ENCODE results near the gene APLN.
A peak's percentile ranks its signal among the peaks of the same experiment; 100 is the strongest.

DNA sequence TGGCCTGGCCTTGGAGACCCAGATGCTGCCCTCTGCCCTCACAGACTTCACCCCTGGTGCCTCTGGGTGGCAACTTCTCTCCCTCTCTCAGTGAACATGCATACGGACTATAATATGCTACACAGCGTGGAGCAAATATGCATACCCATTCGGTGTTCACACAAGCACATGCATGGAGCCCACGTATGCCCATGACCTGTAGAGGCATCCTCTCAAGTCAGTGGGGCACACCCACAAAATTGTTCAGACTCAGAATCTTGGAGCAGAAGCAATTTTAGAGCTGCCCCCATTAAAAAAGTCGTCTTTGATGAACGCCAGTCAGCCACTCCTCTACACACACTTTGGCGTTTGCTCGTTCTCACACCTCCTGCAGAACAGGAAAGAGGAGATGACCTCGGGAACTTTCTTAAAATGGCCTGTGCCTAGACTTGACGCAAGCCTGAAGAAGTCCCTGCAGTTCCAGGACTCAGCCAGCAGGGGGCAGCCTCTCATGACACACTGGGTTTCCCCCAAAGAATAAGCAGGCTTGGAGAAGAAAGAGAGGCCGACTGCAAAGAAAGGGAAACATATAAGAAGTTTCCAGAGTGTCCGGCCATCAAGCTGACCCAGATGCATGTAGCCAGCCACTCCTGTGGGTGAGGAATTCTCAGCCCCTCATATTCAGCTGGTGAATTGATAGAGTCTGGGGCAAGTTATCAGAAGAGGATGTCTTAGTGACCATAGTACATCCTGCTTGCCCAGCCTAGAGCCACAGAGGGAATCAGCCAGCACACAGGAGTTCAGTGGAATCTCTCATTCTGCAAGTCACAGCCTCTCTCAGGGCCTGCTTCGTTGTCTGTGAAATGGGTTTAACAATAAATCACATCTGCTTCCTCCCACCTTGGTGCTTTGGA lies 17.3 kb downstream of the APLN start:
- TF ChIP-seq, protein P1, sequence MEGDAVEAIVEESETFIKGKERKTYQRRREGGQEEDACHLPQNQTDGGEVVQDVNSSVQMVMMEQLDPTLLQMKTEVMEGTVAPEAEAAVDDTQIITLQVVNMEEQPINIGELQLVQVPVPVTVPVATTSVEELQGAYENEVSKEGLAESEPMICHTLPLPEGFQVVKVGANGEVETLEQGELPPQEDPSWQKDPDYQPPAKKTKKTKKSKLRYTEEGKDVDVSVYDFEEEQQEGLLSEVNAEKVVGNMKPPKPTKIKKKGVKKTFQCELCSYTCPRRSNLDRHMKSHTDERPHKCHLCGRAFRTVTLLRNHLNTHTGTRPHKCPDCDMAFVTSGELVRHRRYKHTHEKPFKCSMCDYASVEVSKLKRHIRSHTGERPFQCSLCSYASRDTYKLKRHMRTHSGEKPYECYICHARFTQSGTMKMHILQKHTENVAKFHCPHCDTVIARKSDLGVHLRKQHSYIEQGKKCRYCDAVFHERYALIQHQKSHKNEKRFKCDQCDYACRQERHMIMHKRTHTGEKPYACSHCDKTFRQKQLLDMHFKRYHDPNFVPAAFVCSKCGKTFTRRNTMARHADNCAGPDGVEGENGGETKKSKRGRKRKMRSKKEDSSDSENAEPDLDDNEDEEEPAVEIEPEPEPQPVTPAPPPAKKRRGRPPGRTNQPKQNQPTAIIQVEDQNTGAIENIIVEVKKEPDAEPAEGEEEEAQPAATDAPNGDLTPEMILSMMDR (conservative IDR thresholded peaks at IDR 0.05 in 1 of 2, IDR thresholded peaks at IDR 0.05 in 1 of 2; ENCODE audit: low read depth in 1 of 2, low read length in 2 of 2): peak; percentile 78 to 89
- TF ChIP-seq EZH2 (IDR thresholded peaks at IDR 0.05; ENCODE audit: low read length, missing control alignments): no peak

All from fibroblast of lung (primary cell).